Stomach (tissue), 9 donors: ENCODE results near the gene DERA. TPM values are rescaled to one million over a fixed set of nuclear protein-coding genes. Genes with fewer than 3 reads are reported as not detected.
"Not testable (repeated sequence)": the region's sequence is repeated elsewhere in the genome, so short reads cannot be mapped to it uniquely, and the experiment has no call there.

Experiments used
- DNase-seq, 2 donors: peaks; one replicate each; pipeline versions ENCODE4 v3.0.0 to v3.0.0-alpha.2; 2013 to 2019
- H3K27ac ChIP-seq, 5 donors: fragments of 200-600 bp in 4 of 5; sonication (generic) in 4 of 5; one replicate each; pipeline ENCODE4 v1.5.1; 2013 to 2019; ENCODE audit warnings: mild to moderate bottlenecking in 1 of 5, moderate library complexity in 1 of 5
- H3K27me3 ChIP-seq, 3 donors: fragments of 200-600 bp; sonication (generic); one replicate each; pipeline ENCODE4 v1.5.1; 2017 to 2019; ENCODE audit warnings: mixed run types in 1 of 3
- H3K36me3 ChIP-seq, 4 donors: fragments of 200-600 bp; sonication (generic); 1 replicate in 3 of 4; 2 replicates in 1 of 4; pipeline ENCODE4 v1.5.1; 2016 to 2019
- H3K4me1 ChIP-seq, 4 donors: fragments of 200-600 bp; sonication (generic); one replicate each; pipeline ENCODE4 v1.5.1; 2016 to 2019
- H3K4me3 ChIP-seq, 4 donors: fragments of 200-600 bp; sonication (generic) in 3 of 4; one replicate each; pipeline ENCODE4 v1.5.1; 2016 to 2019; ENCODE audit warnings: mild to moderate bottlenecking in 1 of 4
- H3K9me3 ChIP-seq, 4 donors: fragments of 200-600 bp; sonication (generic); one replicate each; pipeline ENCODE4 v1.5.1; 2016 to 2019
- CTCF ChIP-seq, 7 experiments: fragments of 450-650 bp in 4 of 7; fragments of 200-600 bp in 3 of 7; sonication (generic) in 3 of 7; IDR thresholded peaks; one replicate each; pipeline ENCODE4 v1.5.1; 2016 to 2019; ENCODE audit warnings: antibody characterized with exemption in 7 of 7, control low read depth in 2 of 7, mild to moderate bottlenecking in 1 of 7
- EP300 ChIP-seq: sonication (generic); formaldehyde crosslinking; IDR thresholded peaks from one replicate; pipeline ENCODE4 v1.6.1; 2017; ENCODE audit warnings: antibody characterized with exemption
- POLR2A ChIP-seq, 4 donors: fragments of 450-650 bp; IDR thresholded peaks; one replicate each; pipeline ENCODE4 v1.6.1; 2016; ENCODE audit warnings: antibody characterized with exemption in 4 of 4, control low read depth in 2 of 4, mild to moderate bottlenecking in 1 of 4, moderate library complexity in 1 of 4
- POLR2AphosphoS5 ChIP-seq, 3 donors: sonication (generic); formaldehyde crosslinking; IDR thresholded peaks; one replicate each; pipeline ENCODE4 v1.6.1; 2016; ENCODE audit warnings: antibody characterized with exemption in 3 of 3
- WGBS, 5 donors: extraction: QIAGEN DNeasy Blood & Tissue Kit in 3 of 5; methylation state at CpG; one replicate each; pipeline versions ENCODE4 v1.1.5 to v1.1.7; 2013 to 2018; 5-methylcytosine and 5-hydroxymethylcytosine counted together
- intact Hi-C: fragments of 100-400 bp; cut with DNase I; formaldehyde crosslinking; loops from one replicate; pipeline ENCODE4 v1.15.1; 2023; ENCODE audit warnings: low total_unique reads
- polyA plus RNA-seq, 3 donors: library from polyadenylated mRNA; stranded (reverse); fragments of 200-250 nt; gene quantifications; one replicate each; pipeline ENCODE4 v1.2.3, GENCODE V29; 2013
- total RNA-seq, 5 donors: library from RNA; depleted of rRNA; stranded (reverse); fragments of >200 nt; gene quantifications; one replicate each; pipeline versions ENCODE4 v1.1.0 to v1.2.3, GENCODE V29; 2014 to 2016
- donor health status: healthy with polysubstance abuse.
- donor health status: Bipolar disorder and iron deficiency.
- donor health status: healthy.

Gene DERA
- total and polyA plus RNA-seq, 8 donors = 3.2 to 53.6 (median 23.5) TPM

DNA sequence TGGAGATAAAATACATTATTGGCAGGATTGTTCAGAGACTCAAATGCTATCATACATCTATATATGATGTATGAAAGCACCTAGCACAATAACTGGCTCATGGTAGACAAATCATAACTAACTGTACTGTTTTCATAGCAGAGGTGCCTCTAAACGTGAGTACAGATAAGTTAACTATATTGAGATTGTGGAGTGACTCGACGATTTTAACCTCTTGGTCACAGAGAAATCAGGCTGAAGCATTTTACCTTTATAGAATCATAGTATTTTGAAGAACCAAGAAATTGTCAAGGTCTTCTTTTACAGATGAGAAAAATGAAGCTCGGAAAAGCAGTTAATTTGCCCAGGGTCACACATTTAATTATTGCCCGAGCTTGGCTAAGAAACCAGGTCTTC lies 666 bp upstream of the DERA start:
- Histone ChIP-seq H3K27ac (peak overlapping the region; percentile 54 to 98 (median 95)), H3K27me3 (no peaks in the 10 kb centered on the region), H3K36me3 (peaks cover 0 to 21% (median 17%) of the 10 kb centered on the region in 4 donors), H3K4me3 (peak overlapping the region; percentile 59 to 73 (median 64)), H3K4me1 (peaks cover 7 to 21% (median 16%) of the 10 kb centered on the region in 4 donors), H3K9me3 (no peaks in the 10 kb centered on the region)
- WGBS, 5 donors = 46 to 62% (median 50%) methylated on average over 5 of the region's 5 CpGs
- TF ChIP-seq POLR2A (IDR thresholded peaks at IDR 0.05) = no peak
- no peak for TF ChIP-seq POLR2AphosphoS5 (IDR thresholded peaks at IDR 0.05)
- TF ChIP-seq EP300 = no peak
- TF ChIP-seq CTCF (IDR thresholded peaks at IDR 0.05) = no peak
- DNase-seq = no peak
- intact Hi-C loops = no loop called here

- Histone ChIP-seq H3K4me1 (peaks cover 7 to 24% (median 16%) of the 10 kb centered on the region in 4 donors), H3K4me3 (peak overlapping the region; percentile 59 to 73 (median 64)), H3K27ac (peak overlapping the region in 4 of 5 donors; percentile 89 to 98 (median 95))
- H3K27me3 ChIP-seq, H3K36me3 ChIP-seq, H3K9me3 ChIP-seq, intact Hi-C loops, DNase-seq: not testable (repeated sequence)
- WGBS, 5 donors = 13 to 30% (median 23%) methylated on average over 3 to 4 of the region's 5 CpGs
These were observed 799 bp downstream of the DERA start for GRCh38 chr12:15911931-15912330.

GRCh38 chr12:15914131-15914530 lies 3.0 kb downstream of the DERA start:
- DNase-seq, H3K27me3 ChIP-seq, H3K36me3 ChIP-seq, H3K27ac ChIP-seq, H3K9me3 ChIP-seq, intact Hi-C loops, H3K4me3 ChIP-seq: not testable (repeated sequence)
- peaks cover 7 to 36% (median 19%) of the 10 kb centered on the region in 4 donors for H3K4me1 ChIP-seq
- 95 to 96% (median 96%) methylated on average over 5 of the region's 5 CpGs for WGBS, 5 donors

DNA sequence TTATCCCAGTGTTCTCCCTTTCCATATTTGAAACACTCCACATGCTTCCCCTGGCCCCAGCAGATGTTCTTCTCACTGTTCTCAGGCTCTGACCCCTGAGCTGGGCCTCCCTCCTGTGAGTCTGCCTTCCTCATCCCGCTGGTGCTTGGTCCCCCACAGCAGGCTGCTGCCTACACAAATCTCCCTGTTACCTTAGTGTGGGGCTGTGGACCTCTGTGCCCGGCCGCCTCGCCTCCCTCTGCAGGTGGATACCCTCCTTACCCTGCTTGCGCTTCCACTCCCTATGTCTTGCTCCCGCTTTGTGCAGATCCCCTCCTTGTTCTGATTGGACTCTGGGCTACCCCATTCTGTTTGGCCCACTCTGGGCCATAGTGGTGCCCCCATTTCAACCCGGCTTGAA lies 6.9 kb downstream of the DERA start:
- intact Hi-C loops = no loop called here
- no peak overlapping the region for H3K27ac ChIP-seq
- H3K4me1 ChIP-seq = peaks cover 0 to 22% (median 13%) of the 10 kb centered on the region in 4 donors

GRCh38 chr12:15919418-15919817 lies 8.3 kb downstream of the DERA start:
- Histone ChIP-seq H3K4me3 (no peak overlapping the region), H3K4me1 (peaks cover 0 to 21% (median 12%) of the 10 kb centered on the region in 4 donors), H3K27ac (no peak overlapping the region), H3K36me3 (peaks cover 0 to 7% (median 2%) of the 10 kb centered on the region in 4 donors), H3K27me3 (no peaks in the 10 kb centered on the region), H3K9me3 (no peaks in the 10 kb centered on the region)
- TF ChIP-seq CTCF (IDR thresholded peaks at IDR 0.05) = no peak
- TF ChIP-seq POLR2AphosphoS5 (IDR thresholded peaks at IDR 0.05) = no peak
- no peak for TF ChIP-seq POLR2A (IDR thresholded peaks at IDR 0.05)
- no peak for TF ChIP-seq EP300
- 49 to 80% (median 72%) methylated on average over 2 of the region's 2 CpGs for WGBS, 5 donors
- intact Hi-C loops = no loop called here
- DNase-seq = peak in 1 of 2 donors; percentile 71

More for the DNA sequence above, 6.9 kb downstream of the DERA start:
- peaks cover 0 to 7% (median 2%) of the 10 kb centered on the region in 4 donors for H3K36me3 ChIP-seq
- H3K27me3 ChIP-seq = no peaks in the 10 kb centered on the region
- DNase-seq = peak in 1 of 2 donors; percentile 20
- WGBS, 5 donors = 88 to 97% (median 94%) methylated on average over 7 of the region's 7 CpGs
- TF ChIP-seq EP300 (no peak), POLR2A (IDR thresholded peaks at IDR 0.05) (no peak)
- H3K4me3 ChIP-seq = no peak overlapping the region
- H3K9me3 ChIP-seq = no peaks in the 10 kb centered on the region

- Histone ChIP-seq H3K36me3 (no peaks in the 10 kb centered on the region), H3K4me1 (peaks cover 0 to 9% (median 5%) of the 10 kb centered on the region in 4 donors), H3K27ac (no peak overlapping the region), H3K27me3 (no peaks in the 10 kb centered on the region), H3K9me3 (no peaks in the 10 kb centered on the region), H3K4me3 (no peak overlapping the region)
- 88 to 100% (median 97%) methylated on average over 1 of the region's 1 CpG for WGBS, 5 donors
- DNase-seq = no peak
- no peak for TF ChIP-seq CTCF (IDR thresholded peaks at IDR 0.05)
- TF ChIP-seq EP300 = no peak
- TF ChIP-seq POLR2AphosphoS5 (IDR thresholded peaks at IDR 0.05) = no peak
- no peak for TF ChIP-seq POLR2A (IDR thresholded peaks at IDR 0.05)
- intact Hi-C loops = no loop called here
These were observed 13.8 kb downstream of the DERA start for GRCh38 chr12:15924956-15925355.
